Adrenal gland (tissue), 12 donors: ENCODE results near the gene NUP62. TPM values are rescaled to one million over a fixed set of nuclear protein-coding genes. Genes with fewer than 3 reads are reported as not detected.
"Not testable (repeated sequence)": the region's sequence is repeated elsewhere in the genome, so short reads cannot be mapped to it uniquely, and the experiment has no call there.

ENCODE experiments used
- DNase-seq, 7 donors: peaks; one replicate each; pipeline ENCODE4 v3.0.0-alpha.2; 2019 to 2020
- H3K27ac ChIP-seq, 5 donors: fragments of 200-600 bp; sonication (generic) in 4 of 5; 1 replicate in 3 of 5; 2 replicates in 2 of 5; pipeline versions ENCODE4 v1.5.1 to v1.8.0; 2016 to 2020; ENCODE audit warnings: mild to moderate bottlenecking in 1 of 5
- H3K27me3 ChIP-seq: fragments of 200-600 bp; 2 replicates; pipeline ENCODE4 v1.8.0; 2021
- H3K36me3 ChIP-seq, 2 donors: fragments of 200-600 bp; replicated peaks in 1 of 2; 1 replicate in 1 of 2; 2 replicates in 1 of 2; pipeline versions ENCODE4 v1.5.1 to v1.8.0; 2018 to 2022
- H3K4me1 ChIP-seq, 2 donors: fragments of 200-600 bp; replicated peaks in 1 of 2; 1 replicate in 1 of 2; 2 replicates in 1 of 2; pipeline versions ENCODE4 v1.5.1 to v1.8.0; 2018 to 2021
- H3K4me3 ChIP-seq, 4 donors: fragments of 200-600 bp; sonication (generic) in 3 of 4; one replicate each; pipeline ENCODE4 v1.5.1; 2016 to 2018
- H3K9me3 ChIP-seq, 3 donors: fragments of 200-600 bp; sonication (generic) in 1 of 3; replicated peaks in 1 of 3; 1 replicate in 2 of 3; 2 replicates in 1 of 3; pipeline versions ENCODE4 v1.5.1 to v1.8.0; 2016 to 2021
- POLR2A ChIP-seq, 2 donors: fragments of 450-650 bp; IDR thresholded peaks; one replicate each; pipeline ENCODE4 v1.6.1; 2017; ENCODE audit warnings: antibody characterized with exemption in 2 of 2, mild to moderate bottlenecking in 2 of 2, moderate library complexity in 1 of 2
- WGBS, 4 donors: extraction: QIAGEN DNeasy Blood & Tissue Kit in 2 of 4; methylation state at CpG; one replicate each; pipeline versions ENCODE4 v1.1.5 to v1.1.7; 2013 to 2017; 5-methylcytosine and 5-hydroxymethylcytosine counted together
- intact Hi-C, 2 donors: fragments of 100-400 bp; cut with DNase I; formaldehyde crosslinking; loops; one replicate each; pipeline versions ENCODE4 v1.14.1 to v1.15.0; 2022 to 2023
- polyA plus RNA-seq, 3 donors: library from polyadenylated mRNA; stranded (reverse); fragments of 200-250 nt in 2 of 3; fragments of 350-450 nt in 1 of 3; fragmentation: Illumina TruSeq in 1 of 3; extraction: RNeasy Lipid Tissue Mini Kit (QIAGEN cat#74804) in 1 of 3; gene quantifications; one replicate each; pipeline ENCODE4 v1.2.3, GENCODE V29; 2013 to 2014
- total RNA-seq, 9 donors: library from RNA; depleted of rRNA in 4 of 9; stranded (reverse); fragments of >200 nt in 4 of 9; fragments of 120-200 nt in 1 of 9; fragmentation: NEBNext Ultra II Directional in 1 of 9; extraction: Animal tissue kit (Norgen Biotek cat#: 25700) in 1 of 9; gene quantifications; one replicate each; pipeline versions ENCODE4 v1.1.0 to v1.2.4, GENCODE V29; 2013 to 2023
- TF ChIP-seq, protein P1 (sequence below), 6 experiments: fragments of 450-650 bp in 4 of 6; fragments of 200-600 bp in 2 of 6; sonication (generic) in 1 of 6; IDR thresholded peaks; 1 replicate in 5 of 6; 2 replicates in 1 of 6; pipeline versions ENCODE4 v1.5.1 to v1.8.0; 2016 to 2021; ENCODE audit warnings: antibody characterized with exemption in 6 of 6, mild to moderate bottlenecking in 2 of 6, moderate library complexity in 1 of 6
- donor health status: healthy with polysubstance abuse.
- donor health status: Bipolar disorder and iron deficiency.
- donor health status: DM: yes; HTN: yes; CAD: no.
- donor health status: DM: no; HTN: no; CAD: no.
- donor health status: DM: no; HTN: no; CAD: no.
- donor health status: DM: yes; HTN: yes; CAD: no.

Gene NUP62
- total and polyA plus RNA-seq, 12 donors: 26.4 to 71.8 (median 48.3) TPM

DNA sequence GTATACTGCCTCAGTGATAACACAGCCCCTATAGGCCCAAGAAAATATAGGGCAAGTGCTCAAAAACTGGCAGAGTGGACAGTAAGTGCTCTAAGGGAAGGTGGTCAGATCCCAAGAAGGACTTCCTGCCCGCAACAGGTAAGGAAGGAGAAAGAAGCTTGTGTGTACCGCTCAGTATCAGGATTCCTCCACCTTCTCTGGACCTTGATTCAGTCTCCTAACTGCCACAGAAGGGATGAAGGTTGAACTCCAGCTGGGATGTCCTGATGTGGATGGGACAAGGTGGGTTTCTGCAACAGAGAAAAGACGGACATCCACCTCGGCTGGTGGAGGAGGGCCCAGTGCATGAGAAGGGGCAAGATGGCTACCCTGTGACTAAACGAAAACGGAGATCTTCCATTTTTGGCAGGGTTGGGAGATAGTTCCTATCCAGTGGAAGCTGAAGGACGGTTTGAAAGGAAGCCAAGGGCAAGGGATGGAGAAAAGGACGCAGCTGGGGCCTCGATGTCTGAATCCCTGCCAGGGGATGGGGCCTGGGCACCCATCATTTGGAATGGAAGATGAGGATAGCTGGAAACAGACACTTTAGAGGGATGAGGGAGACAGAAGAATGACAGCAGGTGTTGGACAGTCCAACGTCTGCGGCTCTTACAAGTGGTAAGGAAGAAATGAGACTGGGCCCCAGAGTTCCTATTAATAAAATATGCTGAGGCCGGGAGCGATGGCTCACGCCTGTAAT, 1.6 kb downstream of the NUP62 start:
- intact Hi-C loops: no loop called here
- Histone ChIP-seq H3K27ac (peak overlapping the region in 3 of 5 donors; percentile 95 to 97 (median 96)), H3K4me1 (peaks cover 20 to 37% of the 10 kb centered on the region in 2 donors), H3K36me3 (peaks cover 0 to 26% of the 10 kb centered on the region in 2 donors), H3K9me3 (no peaks in the 10 kb centered on the region), H3K27me3 (no peaks in the 10 kb centered on the region), H3K4me3 (peak overlapping the region in 1 of 4 donors; percentile 86)
- no peak for TF ChIP-seq POLR2A (IDR thresholded peaks at IDR 0.05)
- TF ChIP-seq, protein P1, sequence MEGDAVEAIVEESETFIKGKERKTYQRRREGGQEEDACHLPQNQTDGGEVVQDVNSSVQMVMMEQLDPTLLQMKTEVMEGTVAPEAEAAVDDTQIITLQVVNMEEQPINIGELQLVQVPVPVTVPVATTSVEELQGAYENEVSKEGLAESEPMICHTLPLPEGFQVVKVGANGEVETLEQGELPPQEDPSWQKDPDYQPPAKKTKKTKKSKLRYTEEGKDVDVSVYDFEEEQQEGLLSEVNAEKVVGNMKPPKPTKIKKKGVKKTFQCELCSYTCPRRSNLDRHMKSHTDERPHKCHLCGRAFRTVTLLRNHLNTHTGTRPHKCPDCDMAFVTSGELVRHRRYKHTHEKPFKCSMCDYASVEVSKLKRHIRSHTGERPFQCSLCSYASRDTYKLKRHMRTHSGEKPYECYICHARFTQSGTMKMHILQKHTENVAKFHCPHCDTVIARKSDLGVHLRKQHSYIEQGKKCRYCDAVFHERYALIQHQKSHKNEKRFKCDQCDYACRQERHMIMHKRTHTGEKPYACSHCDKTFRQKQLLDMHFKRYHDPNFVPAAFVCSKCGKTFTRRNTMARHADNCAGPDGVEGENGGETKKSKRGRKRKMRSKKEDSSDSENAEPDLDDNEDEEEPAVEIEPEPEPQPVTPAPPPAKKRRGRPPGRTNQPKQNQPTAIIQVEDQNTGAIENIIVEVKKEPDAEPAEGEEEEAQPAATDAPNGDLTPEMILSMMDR (IDR thresholded peaks at IDR 0.05): no peak
- 63 to 67% (median 66%) methylated on average over 12 to 14 of the region's 14 CpGs for WGBS, 4 donors
- no peak for DNase-seq

DNA sequence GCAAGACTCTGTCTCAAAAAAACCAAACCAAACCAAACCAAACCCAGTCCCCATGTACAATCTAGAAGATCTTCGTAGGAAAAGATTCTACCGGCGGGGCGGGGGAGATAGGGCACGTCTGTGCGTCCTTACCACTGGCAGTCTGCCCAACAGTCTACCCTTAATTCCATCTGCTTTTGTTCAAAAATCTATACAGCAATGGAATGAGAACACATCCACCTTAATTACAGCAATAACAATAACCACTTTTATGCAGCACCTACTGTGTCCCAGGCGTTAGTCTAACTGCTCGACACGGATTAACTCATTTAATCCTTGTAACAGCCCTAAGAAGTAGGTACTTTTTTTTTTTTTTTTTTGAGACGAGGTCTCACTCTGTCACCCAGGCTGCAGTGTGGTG, 2.8 kb downstream of the NUP62 start:
- 93 to 98% (median 95%) methylated on average over 10 of the region's 10 CpGs for WGBS, 4 donors

DNA sequence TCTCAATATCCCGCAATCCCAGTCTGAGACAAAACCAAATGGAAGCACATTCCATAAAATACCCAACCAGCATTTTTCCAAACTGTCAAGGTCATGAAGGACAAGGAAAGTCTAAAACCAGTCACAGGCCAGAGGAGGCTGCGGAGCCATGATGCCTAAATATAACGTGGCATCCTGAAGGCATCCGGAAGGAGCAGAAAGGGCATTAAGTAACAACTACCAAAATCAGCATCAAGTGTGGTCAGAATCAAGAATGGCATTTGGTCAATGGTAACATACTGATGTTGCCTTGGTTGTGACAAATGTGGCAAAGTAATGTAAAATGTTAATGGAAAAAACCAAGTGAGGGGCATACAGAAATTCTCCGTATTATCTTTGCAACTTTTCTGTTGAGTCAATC, 3.8 kb downstream of the NUP62 start:
- H3K27me3 ChIP-seq: no peaks in the 10 kb centered on the region
- H3K27ac ChIP-seq: no peak overlapping the region
- intact Hi-C loops: no loop called here
- TF ChIP-seq, protein P1 (IDR thresholded peaks at IDR 0.05): no peak
- TF ChIP-seq POLR2A (IDR thresholded peaks at IDR 0.05): no peak
- whole genome bisulfite sequencing, 4 donors: 94 to 96% (median 94%) methylated on average over 5 of the region's 5 CpGs
- H3K9me3 ChIP-seq: no peaks in the 10 kb centered on the region
- H3K4me3 ChIP-seq: no peak overlapping the region
- H3K36me3 ChIP-seq: peaks cover 0 to 29% of the 10 kb centered on the region in 2 donors
- H3K4me1 ChIP-seq: peaks cover 21 to 47% of the 10 kb centered on the region in 2 donors
- DNase-seq: no peak

More for the DNA sequence above, 2.8 kb downstream of the NUP62 start:
- TF ChIP-seq, protein P1 (IDR thresholded peaks at IDR 0.05): no peak
- no peak for TF ChIP-seq POLR2A (IDR thresholded peaks at IDR 0.05)
- intact Hi-C loops: no loop called here
- no peak for DNase-seq
- Histone ChIP-seq H3K27ac (no peak overlapping the region), H3K4me1 (peaks cover 21 to 47% of the 10 kb centered on the region in 2 donors), H3K4me3 (no peak overlapping the region), H3K27me3 (no peaks in the 10 kb centered on the region), H3K9me3 (no peaks in the 10 kb centered on the region), H3K36me3 (peaks cover 0 to 29% of the 10 kb centered on the region in 2 donors)

DNA sequence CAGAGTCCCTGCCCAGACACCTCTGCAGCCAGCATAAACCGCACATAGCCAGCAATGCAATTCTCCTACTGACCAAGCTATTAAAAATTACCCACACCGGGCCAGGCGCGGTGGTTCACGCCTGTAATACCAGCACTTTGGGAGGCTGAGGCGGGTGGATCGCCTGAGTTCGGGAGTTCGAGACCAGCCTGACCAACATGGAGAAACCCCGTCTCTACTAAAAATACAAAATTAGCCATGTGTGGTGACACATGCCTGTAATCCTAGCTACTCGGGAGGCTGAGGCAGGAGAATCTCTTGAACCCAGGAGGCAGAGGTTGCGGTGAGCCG, 4.5 kb downstream of the NUP62 start:
- H3K4me1 ChIP-seq: peaks cover 21 to 43% of the 10 kb centered on the region in 2 donors
- H3K9me3 ChIP-seq, H3K27me3 ChIP-seq, H3K27ac ChIP-seq, H3K4me3 ChIP-seq, DNase-seq, intact Hi-C loops: not testable (repeated sequence)
- peaks cover 0 to 29% of the 10 kb centered on the region in 2 donors for H3K36me3 ChIP-seq
- WGBS, 4 donors: 93 to 100% (median 95%) methylated on average over 12 to 13 of the region's 13 CpGs
